NCI-H226 (cell line): ENCODE measurements around the gene PRSS33.

ENCODE experiments used
- DNase-seq: peaks from one replicate; pipeline ENCODE4 v3.0.0-alpha.2; 2015

Gene PRSS33

DNA sequence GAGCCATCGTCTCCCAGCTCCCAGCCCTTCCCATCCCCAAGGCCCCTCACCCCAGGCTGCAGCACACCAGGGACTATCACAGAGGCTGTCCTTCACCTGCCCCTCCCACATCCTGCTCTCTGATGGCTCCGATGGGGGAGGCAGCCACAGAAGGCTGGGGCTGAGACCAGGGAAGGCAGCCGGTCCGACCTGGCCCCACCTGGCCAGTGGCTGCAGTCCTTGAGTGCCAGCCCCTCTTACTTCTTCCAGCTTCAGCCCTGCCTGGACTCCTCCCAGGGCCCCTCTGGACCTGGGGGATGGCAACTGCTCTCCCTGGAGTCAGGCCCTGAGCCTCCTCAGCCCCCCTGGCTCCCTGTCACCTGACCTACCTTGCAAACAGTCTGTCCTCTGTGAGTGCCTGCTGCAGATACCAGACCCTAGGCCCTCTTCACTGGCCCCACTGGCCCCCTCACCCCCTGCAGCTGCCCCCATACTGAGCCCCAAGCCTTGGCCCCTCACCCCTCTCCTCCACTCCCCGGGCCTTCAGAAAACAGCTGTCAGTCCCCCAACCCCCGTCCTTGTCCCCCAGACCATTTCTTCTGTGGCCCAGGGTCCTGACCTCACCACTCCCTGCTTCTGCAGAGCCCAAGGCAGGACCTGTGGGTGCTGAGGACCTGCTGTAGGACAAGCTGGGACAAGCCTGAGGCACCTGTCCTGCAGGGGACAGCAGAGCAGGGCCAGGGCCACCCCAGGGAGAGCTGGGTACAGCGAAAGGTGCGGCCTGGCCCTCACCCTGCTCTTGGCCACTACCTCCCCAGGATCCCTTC lies 47.5 kb downstream of the PRSS33 start:
- DNase-seq, result no peak

DNA sequence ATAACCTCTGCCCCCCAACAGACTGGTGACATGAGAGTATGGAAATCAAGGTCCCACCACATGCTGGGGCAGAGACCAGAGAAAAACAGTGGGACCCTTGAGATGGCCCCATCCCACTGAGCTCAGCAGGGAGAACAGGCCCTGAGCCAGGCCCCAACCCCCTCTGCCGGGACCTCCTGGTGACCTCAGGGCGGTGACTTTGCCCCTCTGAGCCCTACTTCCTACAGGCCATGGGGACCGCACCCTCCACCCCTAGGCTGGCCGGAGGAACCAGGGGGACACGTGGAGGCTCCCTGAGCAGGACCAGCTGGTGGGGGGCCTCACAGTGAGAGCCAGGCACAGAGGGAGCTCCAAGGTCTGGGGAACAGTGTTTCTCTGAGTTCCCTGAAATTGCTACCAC lies 48.7 kb downstream of the PRSS33 start:
- DNase-seq, result no peak

DNA sequence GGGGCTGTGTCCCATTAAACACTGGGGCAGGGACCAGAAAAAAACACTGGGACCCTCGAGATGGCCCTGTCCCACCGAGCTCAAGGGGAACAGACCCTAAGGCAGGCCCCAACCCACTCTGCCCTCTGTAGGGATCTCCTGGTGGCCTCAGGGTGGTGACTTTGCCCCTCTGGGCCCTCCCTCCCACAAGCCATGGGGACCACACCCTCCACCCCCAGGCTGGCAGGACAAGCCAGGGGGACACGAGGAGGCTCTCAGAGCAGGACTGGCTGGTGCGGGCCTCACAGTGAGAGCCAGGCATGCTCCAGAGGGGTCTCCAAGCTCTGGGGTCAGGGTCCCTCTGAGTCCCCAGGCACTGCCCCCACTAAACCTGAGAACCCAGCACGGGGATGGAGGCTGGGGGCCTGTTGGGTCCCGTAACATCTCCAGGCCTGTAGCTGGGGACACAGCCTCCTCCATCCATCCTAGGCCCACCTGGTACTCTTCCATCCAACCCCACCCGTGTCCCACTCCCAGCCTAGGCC lies 49.4 kb downstream of the PRSS33 start:
- no peak for DNase-seq

DNA sequence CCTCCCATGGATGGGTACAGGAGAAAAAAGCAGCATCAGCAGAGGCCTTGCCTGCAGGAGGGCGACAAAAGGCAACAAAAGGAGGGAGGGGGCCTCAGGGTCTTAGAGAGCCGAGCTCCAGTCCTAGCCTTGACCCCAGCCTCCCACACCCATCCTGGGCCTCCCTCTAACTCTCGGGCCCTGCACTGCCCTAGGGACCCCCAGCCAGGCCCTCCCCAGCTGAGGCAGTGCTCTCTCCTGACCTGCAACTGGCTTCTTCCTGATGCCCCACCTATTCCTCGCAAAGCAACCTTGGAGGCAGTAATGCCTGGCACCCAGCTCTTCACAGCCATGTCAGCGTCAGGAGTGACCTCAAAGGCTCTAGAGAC lies 50.1 kb downstream of the PRSS33 start:
- no peak for DNase-seq

DNA sequence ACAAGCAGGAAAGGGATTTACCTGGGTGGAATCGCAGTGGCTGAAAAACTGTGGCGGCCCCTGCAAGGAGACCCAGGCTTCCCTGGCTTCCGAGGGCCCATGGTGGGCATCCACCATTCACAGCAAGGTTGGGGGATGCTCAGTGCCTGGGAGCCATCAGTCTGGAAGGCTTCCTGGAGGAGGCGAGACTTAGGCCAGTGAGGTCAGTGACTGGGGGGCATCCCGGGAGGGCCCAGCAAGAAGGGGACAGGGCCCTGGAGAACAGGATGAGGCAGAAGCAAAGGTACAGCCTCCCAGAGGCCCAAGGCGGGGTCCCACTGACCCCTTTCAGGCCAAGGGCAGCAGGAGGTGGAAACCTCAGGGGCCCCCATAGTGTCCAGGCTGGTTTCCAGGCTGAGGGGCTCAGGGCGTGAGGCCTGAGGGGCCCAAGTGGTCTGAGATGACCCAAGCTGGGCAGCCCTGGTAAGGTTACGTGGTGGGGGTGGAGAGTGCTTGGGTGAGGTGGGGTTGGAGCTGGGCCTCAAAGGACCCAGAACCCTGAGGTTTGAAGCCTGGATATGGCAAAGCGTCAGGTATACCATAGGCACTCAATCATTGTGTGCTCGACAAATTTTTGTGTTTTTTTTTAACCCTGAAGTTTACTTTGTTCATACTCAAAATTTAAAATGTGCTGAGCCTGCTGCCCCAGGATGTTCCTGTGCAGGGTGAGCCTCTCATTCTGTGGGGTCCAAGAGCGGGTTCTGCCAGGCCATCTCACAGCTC lies 50.7 kb downstream of the PRSS33 start:
- DNase-seq, result no peak

DNA sequence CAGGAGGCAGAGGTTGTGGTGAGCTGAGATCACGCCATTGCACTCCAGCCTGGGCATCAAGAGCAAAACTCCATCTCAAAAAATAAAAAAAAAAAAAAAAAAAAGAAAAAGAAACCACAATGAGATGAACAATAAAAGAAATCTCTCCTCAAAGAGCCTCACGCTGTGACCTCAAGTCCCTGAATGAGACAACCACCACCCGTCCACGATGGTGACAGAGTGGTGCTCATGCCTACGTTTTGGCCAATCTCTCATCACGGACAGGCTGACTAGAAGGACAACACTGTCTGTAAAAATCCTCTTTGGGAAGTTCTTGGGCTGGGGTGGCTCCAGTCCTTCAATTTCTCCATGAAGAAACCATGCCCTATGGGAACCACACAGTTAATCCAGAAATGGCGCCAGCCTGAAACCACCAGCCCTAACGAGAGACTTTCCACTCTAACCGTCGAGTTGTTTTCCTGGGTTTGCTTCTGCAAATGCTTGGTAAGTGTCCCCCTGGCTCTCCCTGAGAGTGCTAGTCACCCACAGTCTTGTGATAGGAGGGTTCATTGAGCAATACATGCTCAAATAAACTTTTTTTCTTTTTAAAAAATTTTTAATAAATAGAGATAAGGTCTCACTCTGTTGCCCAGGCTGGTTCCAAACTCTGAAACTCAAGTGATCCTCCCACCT lies 52.4 kb downstream of the PRSS33 start:
- no peak for DNase-seq
